ENCODE measurements around the gene SH2D5. TPM values are rescaled to one million over a fixed set of nuclear protein-coding genes. Genes with fewer than 3 reads are reported as not detected.

Gene SH2D5
- total RNA-seq, 2 donors from 2014 or later, result 0.06 TPM; not detected in 1

- Mint-ChIP-seq H3K9me3 (no peaks in the 10 kb centered on the region), H3K27me3 (peaks cover 12% of the 10 kb centered on the region), H3K36me3 (ENCODE audit: low read depth) (peaks cover 2% of the 10 kb centered on the region), H3K4me3 (peak overlapping the region; percentile 84), H3K4me1 (peaks cover 9% of the 10 kb centered on the region), H3K27ac (peak overlapping the region; percentile 72)
- ATAC-seq (replicated peaks), result peak; percentile 46
Observed at GRCh38 chr1:20732071-20732587, 374 bp downstream of the SH2D5 start.

DNA sequence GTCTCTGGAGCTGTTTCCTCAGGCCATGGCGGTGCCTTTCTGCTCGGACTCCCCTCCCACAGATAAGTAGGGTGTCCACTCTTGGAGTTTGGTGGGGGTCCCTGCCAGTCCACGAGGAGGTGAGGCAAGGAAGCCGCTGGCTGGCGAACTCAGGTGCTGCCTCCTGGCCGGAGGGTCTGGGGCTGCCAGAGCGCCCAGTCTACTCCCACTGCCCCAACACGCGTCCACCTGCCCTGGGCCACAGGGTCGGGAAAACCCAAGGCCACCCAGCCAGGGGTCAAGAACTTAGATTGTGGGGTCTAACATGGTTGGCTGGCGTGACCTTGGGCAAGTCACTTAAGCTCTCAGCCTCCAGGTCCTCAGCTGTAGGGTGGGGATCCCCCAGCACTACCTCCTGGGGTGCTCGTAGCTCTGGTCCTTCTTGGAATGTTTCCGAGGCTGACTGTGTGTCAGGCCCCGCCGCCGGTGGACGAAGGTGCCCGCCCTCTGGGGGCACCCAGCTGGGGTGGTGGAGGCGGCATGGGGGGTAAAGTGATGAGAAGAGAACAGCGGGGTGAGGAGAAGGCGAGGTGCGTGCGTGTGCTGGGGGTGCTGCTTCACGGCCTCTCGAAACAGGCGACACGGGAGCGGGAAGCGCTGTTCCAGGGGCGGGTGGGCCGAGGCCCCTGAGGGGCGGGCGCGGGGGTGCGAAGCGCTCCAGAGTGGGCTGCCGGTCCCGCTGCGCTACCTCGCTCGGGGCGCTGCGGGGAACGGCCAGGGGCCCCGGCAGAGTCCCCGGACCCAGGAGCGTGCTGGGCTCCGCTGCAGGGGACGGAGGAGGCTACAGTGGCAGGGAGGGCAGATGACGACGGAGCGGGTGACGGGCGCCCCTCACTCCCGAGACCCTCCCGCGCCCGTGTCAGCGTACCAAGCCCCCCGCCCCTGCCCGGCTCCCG is 1.2 kb downstream of the SH2D5 start:
- no peak overlapping the region for H3K27ac Mint-ChIP-seq
- H3K4me3 Mint-ChIP-seq, result peak overlapping the region; percentile 63

GRCh38 chr1:20730690-20731056 is 1.8 kb downstream of the SH2D5 start:
- H3K27me3 Mint-ChIP-seq, result peaks cover 12% of the 10 kb centered on the region
- H3K36me3 Mint-ChIP-seq (ENCODE audit: low read depth), result no peaks in the 10 kb centered on the region
- ATAC-seq (replicated peaks), result no peak
- H3K4me1 Mint-ChIP-seq, result peaks cover 9% of the 10 kb centered on the region
- no peaks in the 10 kb centered on the region for H3K9me3 Mint-ChIP-seq
- peak overlapping the region; percentile 63 for H3K4me3 Mint-ChIP-seq
- no peak overlapping the region for H3K27ac Mint-ChIP-seq

More for the DNA sequence above, 1.2 kb downstream of the SH2D5 start:
- Mint-ChIP-seq H3K9me3 (no peaks in the 10 kb centered on the region), H3K4me1 (peaks cover 9% of the 10 kb centered on the region), H3K36me3 (ENCODE audit: low read depth) (no peaks in the 10 kb centered on the region), H3K27me3 (peaks cover 12% of the 10 kb centered on the region)
- no peak for ATAC-seq (replicated peaks)

DNA sequence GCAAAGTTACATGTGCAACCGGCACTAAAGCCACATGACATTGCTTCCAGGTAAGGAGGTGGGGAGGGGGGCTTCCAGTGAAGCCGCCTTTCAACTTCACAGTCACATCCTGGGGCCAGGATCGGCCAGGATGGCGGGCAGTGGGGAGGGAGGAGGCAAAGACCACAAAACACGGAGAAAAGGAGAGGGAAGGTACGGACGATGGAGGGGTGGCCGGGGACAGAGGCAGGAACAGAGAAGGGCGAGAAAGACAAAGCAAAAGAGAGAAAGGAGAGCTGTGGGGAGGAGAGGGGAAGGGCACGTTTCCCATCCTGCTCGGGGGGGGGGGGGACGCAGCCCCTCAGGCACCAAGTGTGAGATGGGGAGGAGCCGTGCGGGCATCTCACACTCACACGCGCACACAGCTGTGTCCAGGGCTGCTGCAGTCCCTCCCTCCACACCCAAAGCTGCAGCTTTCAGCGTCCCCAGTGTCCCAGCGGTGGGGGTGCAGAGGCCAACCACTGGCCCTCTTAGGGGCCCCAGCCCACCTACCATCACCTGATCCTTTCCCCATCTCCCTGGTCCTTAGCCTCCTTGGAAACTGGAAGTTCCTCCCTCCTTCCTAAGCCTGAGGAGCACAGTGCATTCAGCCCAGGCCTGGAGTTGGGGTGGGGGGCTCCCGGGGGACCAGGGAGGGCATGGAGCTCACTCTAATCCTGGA is 2.4 kb downstream of the SH2D5 start:
- Mint-ChIP-seq H3K27me3 (peaks cover 12% of the 10 kb centered on the region), H3K4me3 (no peak overlapping the region), H3K36me3 (ENCODE audit: low read depth) (no peaks in the 10 kb centered on the region), H3K9me3 (no peaks in the 10 kb centered on the region), H3K27ac (no peak overlapping the region), H3K4me1 (peaks cover 9% of the 10 kb centered on the region)
- ATAC-seq (replicated peaks), result no peak

DNA sequence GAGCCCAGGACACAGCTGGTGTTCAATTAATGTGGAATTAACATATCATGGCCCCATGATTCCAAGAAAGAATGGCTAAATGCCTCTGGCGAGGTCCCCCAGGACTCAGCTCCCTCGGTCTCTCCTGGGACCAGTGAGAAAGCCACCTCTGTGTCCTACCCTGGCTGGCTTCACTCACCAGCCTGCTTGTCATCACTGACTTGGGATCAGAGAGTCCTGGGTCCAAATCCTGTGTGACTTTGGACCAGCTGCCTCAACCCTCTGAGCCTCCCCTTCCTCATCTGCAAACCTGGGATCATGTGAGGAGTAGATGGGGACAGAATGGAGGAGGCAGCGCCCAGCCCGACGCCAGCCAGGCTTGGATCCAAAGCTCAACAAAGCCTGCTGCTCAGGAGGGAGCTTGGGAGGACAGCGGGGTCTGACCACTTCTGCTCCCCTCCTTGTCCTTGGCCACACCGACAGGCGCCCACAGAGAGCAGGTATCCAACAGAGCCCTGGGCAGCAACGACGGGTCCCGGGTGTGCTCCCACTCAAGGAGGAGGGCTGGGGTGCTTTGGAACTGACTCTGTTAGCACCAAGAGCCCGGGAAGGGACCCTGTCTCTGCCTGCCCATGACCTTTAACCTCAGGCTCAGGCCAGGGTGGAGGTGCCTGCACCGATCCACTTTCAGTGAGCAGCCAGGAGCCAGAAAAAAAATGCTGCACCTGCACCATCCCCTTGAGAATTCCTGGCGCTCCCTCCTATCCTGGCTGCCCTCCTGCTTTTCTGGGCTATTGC is 3.2 kb downstream of the SH2D5 start:
- no peak overlapping the region for H3K4me3 Mint-ChIP-seq
- no peaks in the 10 kb centered on the region for H3K36me3 Mint-ChIP-seq (ENCODE audit: low read depth)
- H3K27ac Mint-ChIP-seq, result no peak overlapping the region
- H3K4me1 Mint-ChIP-seq, result peaks cover 9% of the 10 kb centered on the region
- H3K27me3 Mint-ChIP-seq, result peaks cover 12% of the 10 kb centered on the region
- no peak for ATAC-seq (replicated peaks)
- no peaks in the 10 kb centered on the region for H3K9me3 Mint-ChIP-seq

DNA sequence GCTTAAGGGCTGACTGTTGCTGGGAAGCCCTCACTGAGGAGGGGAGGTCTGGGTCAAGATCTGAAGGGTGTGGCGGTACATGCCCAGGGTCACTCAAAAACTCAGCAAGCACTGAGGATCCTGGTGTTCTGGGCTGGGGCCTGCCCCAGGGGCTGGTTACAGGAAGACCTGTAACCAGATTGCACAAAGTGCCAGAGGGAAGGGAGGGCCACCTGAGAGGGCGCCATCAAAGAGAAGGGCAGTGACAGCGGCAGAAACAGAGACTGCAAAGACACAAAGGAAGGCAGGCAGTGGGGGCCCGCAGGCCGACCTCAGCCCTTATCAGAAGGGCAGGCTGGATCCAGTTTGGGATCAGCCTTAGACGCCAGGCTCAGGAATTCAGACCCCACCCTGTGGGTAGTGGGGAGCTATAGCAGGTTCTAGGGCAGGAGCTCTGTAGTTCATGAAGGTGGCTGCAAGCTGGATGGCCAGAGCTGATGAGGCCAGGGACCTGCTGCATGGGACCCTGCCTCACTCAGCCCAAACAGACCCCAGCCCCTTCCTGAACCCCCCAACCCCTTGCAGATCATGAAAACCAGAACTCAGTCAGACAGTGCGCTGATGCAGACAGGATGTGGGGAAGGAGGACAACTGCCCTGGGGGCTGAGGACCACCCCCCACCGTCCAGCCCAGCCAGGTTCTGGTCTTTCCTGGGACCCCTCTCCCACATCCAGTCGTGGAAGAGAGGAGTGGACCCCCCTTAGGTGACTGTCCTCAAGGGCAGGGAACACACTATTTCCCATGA is 3.9 kb downstream of the SH2D5 start:
- Mint-ChIP-seq H3K4me1 (peaks cover 9% of the 10 kb centered on the region), H3K4me3 (no peak overlapping the region), H3K9me3 (no peaks in the 10 kb centered on the region), H3K27ac (no peak overlapping the region), H3K27me3 (peaks cover 12% of the 10 kb centered on the region), H3K36me3 (ENCODE audit: low read depth) (no peaks in the 10 kb centered on the region)
- ATAC-seq (replicated peaks), result no peak

DNA sequence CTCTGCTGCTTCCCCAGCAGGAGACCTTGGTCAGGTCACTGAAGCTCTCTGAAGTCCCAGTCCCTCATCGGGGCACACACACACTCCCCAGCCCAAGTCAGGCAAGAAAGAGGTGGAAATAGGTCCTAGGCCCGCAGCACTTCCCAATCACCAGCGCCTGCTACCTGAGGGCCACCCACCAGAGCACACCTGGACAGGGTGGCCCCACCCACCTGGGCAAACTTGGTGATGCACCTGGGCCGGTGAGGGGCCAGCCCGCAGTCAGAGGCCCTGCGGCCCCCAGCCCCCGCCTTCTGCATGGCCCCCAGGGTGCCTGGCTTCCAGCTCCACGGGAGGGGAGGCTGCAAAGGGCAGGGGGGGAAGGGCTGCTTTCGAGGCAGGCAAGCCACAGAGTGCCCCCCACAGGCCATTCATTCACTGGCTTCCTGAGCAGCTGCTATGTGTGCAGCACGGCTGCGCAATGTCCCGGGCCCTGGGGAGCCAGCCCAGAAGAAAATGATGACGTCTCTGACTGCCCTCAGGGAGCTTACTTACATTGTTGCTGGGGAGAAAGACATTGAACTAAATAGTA is 4.7 kb downstream of the SH2D5 start:
- no peak for ATAC-seq (replicated peaks)

DNA sequence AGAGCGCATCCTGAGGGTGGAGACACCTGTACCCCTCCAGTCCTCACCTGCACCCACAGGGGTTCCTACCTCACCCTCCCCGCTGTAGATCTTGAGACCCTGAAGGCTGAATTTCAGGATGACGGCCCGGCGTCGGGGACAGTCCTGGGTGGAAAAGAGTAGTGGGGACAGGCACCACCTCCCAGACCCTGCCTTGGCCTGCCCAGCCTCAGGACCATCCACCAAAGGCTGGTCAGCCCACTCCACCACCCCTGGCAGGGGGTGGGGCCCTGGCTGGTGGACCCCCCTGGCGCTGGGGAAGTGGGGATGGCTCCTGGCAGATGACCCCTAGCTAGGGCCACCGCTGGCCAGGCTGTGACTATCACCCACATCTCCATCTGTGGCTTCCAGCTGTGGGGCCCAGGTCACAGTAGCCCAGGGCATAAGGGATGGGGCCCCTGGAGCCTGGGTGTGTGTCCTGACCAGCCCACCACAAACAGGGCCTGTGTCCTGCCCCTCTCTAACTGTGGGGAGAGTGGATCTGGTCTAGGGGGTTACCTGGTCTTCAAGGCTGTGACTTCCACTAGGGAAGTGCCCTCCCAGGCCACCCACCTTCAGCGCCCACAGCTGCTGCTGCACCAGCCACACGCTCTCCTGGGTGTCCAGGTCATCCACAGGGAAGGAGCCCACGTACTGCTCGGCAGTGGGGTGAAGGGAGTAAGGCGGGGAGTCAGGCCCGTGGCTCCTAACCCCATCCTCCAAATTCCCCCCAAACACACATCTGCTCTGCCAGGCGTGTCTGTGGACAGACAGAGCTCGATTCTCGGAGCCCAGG is 5.4 kb downstream of the SH2D5 start:
- ATAC-seq (replicated peaks), result no peak
- no peak overlapping the region for H3K27ac Mint-ChIP-seq
- H3K4me1 Mint-ChIP-seq, result peaks cover 3% of the 10 kb centered on the region
- no peaks in the 10 kb centered on the region for H3K36me3 Mint-ChIP-seq (ENCODE audit: low read depth)
- peaks cover 12% of the 10 kb centered on the region for H3K27me3 Mint-ChIP-seq
- H3K4me3 Mint-ChIP-seq, result no peak overlapping the region
- H3K9me3 Mint-ChIP-seq, result no peaks in the 10 kb centered on the region

More for the DNA sequence above, 4.7 kb downstream of the SH2D5 start:
- peaks cover 12% of the 10 kb centered on the region for H3K27me3 Mint-ChIP-seq
- no peaks in the 10 kb centered on the region for H3K9me3 Mint-ChIP-seq
- H3K4me3 Mint-ChIP-seq, result no peak overlapping the region
- peaks cover 5% of the 10 kb centered on the region for H3K4me1 Mint-ChIP-seq
- no peak overlapping the region for H3K27ac Mint-ChIP-seq
- H3K36me3 Mint-ChIP-seq (ENCODE audit: low read depth), result no peaks in the 10 kb centered on the region

DNA sequence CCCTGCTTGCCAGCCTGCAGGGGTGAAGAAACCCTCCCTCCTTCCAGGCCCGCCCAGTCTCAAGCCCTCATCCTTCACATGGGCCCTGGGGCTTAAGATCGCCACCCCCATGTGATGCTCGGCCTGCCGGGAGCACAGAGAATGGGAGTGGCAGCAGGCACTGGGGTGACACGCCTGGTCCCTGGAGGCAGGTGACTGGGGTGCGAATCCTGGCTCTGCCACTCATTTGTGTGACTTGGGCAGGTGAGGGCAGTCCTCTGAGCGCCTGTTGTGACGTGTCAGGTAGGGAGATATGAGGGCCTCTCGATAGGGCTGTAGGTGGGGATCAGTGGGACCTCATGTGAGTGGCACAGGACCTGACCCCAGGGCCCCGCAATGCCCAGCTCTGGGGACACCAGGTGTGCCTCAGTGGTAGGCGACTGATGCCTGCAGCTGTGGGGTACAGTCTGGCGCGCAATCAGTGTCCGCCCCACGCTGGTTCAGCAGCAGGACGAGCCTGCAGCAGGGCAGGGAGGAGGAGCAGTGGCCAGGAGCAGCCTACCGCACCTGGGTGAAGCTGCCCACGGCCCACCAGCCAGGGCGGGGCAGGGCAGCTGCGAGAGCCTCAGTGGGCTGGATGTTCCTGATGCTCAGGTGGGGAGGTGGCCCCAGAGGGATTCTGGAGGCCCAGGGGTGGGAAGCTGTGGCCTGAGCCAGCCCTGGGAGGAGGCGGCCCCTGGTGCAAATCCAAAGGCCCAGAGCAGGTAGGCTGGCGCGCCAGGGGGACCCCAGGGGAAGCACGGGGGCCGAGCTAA is 6.2 kb downstream of the SH2D5 start:
- Mint-ChIP-seq H3K36me3 (ENCODE audit: low read depth) (no peaks in the 10 kb centered on the region), H3K27me3 (peaks cover 12% of the 10 kb centered on the region)

GRCh38 chr1:20725189-20726117 is 7.0 kb downstream of the SH2D5 start:
- ATAC-seq (replicated peaks), result peak; percentile 22
- H3K4me3 Mint-ChIP-seq, result no peak overlapping the region
- H3K27me3 Mint-ChIP-seq, result peaks cover 9% of the 10 kb centered on the region
- H3K4me1 Mint-ChIP-seq, result peaks cover 3% of the 10 kb centered on the region
- no peaks in the 10 kb centered on the region for H3K36me3 Mint-ChIP-seq (ENCODE audit: low read depth)
- no peak overlapping the region for H3K27ac Mint-ChIP-seq
- no peaks in the 10 kb centered on the region for H3K9me3 Mint-ChIP-seq

More for the DNA sequence above, 6.2 kb downstream of the SH2D5 start:
- Mint-ChIP-seq H3K9me3 (no peaks in the 10 kb centered on the region), H3K4me1 (peaks cover 3% of the 10 kb centered on the region), H3K4me3 (no peak overlapping the region), H3K27ac (no peak overlapping the region)
- ATAC-seq (replicated peaks), result no peak

DNA sequence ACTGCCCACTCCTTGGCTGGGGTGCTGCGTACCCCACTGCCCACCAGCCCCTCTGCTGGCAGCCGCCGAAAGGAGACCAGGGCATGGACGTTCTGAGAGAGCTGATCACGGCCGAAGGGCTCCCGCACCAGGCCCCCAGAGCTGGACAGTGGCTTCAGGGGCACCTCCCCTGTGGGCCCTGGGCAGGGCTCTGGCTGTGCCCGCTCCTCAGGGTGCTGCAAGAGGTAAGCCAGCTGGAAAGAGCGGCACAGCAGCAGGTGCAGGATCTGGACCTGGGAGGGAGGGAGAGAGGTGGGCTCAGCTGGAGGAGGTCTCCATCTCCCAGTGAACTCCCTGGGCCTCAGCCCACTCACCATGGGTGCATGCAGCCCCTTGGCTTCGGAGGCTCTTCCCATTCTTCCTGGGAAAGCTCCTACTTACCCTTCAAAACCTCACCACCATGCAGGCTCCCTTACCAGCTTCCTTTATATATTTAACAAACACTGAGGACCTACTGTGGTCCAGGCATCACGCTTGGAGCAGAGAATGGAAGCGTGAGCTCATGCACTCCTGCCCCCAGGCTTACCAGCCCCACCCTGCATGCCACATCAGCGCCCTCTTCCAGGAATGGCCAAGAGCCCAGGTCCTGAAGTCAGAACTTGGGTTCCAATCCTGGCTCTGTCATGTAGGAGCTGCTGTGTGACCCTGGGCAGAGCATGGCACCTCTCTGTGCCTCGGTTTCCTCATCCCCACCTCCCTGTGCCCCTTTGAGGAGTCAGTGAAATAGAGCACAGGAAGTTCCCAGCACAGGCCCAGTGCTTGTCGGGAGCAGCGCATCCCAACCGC is 7.9 kb downstream of the SH2D5 start:
- ATAC-seq (replicated peaks), result no peak
- peaks cover 5% of the 10 kb centered on the region for H3K27me3 Mint-ChIP-seq
- no peaks in the 10 kb centered on the region for H3K36me3 Mint-ChIP-seq (ENCODE audit: low read depth)
- no peaks in the 10 kb centered on the region for H3K4me1 Mint-ChIP-seq
- H3K9me3 Mint-ChIP-seq, result no peaks in the 10 kb centered on the region
- no peak overlapping the region for H3K4me3 Mint-ChIP-seq
- H3K27ac Mint-ChIP-seq, result no peak overlapping the region
